HepG2 (cell line): ENCODE measurements around the gene RFC2. TPM values are rescaled to one million over a fixed set of nuclear protein-coding genes. Genes with fewer than 3 reads are reported as not detected.

Experiments used
- ATAC-seq: fragments of 200-7000 bp; cut with Tn5 transposase; 3 replicates; pipeline ENCODE4 v1.9.1; 2020; ENCODE audit warnings: mild to moderate bottlenecking, moderate library complexity
- BruUV-seq: library from RNA; stranded (reverse); fragments of 400-500 nt; replicated peaks from 2 replicates; lab custom pipeline; 2021; lab: Mats Ljungman, UMichigan
- CTCF ChIA-PET: fragments of 300-600 bp; formaldehyde crosslinking; extraction: SDS; loops from one replicate; lab custom pipeline; 2021; ENCODE audit warnings: low total read pairs, inconsistent platforms, low intra/inter-chr PET ratio; lab: Yijun Ruan, JAX
- POLR2A ChIA-PET: fragments of 350-600 bp; sonication (Branson Sonifier 250); formaldehyde crosslinking; loops from one replicate; lab custom pipeline; 2020; ENCODE audit warnings: antibody characterized with exemption, inconsistent platforms; lab: Yijun Ruan, JAX
- DNase-seq: peaks from one replicate; pipeline ENCODE4 v3.0.0-alpha.2; 2015; ENCODE audit warnings: low spot score
- FAIRE-seq: peaks from 3 replicates; lab custom pipeline; 2011; peaks lifted over from hg19 to GRCh38; lab: Jason Lieb, UNC
- H2AFZ ChIP-seq: one replicate; pipeline ENCODE4 v1.6.1; 2011; ENCODE audit warnings: low read length, inconsistent platforms
- H3K27ac ChIP-seq: fragments of 300-600 bp; 3 replicates; pipeline ENCODE4 v1.8.0; 2011; ENCODE audit warnings: mixed run types, mild to moderate bottlenecking, mixed read lengths, low read length, inconsistent platforms; ENCODE audit not compliant: insufficient read depth; ENCODE audit errors: extremely low read length
- H3K27me3 ChIP-seq, 2 experiments: fragments of 200-600 bp in 1 of 2; 2 replicates in 1 of 2; 3 replicates in 1 of 2; pipeline versions ENCODE4 v1.6.0 to v1.8.0; 2011; ENCODE audit warnings: low read length in 2 of 2, mild to moderate bottlenecking in 2 of 2, moderate library complexity in 2 of 2, inconsistent platforms in 1 of 2; ENCODE audit not compliant: insufficient read depth in 2 of 2, control insufficient read depth in 1 of 2
- H3K36me3 ChIP-seq, 2 experiments: fragments of 200-600 bp in 1 of 2; replicated peaks in 1 of 2; 2 replicates in 1 of 2; 3 replicates in 1 of 2; pipeline versions ENCODE4 v1.5.1 to v1.8.0; 2011; ENCODE audit warnings: low read length in 2 of 2, inconsistent platforms in 1 of 2; ENCODE audit not compliant: insufficient read depth in 2 of 2, control insufficient read depth in 1 of 2
- H3K4me1 ChIP-seq: 2 replicates; pipeline ENCODE4 v1.5.1; 2012; ENCODE audit warnings: low read length, inconsistent platforms; ENCODE audit not compliant: insufficient read depth
- H3K4me2 ChIP-seq: 2 replicates; pipeline ENCODE4 v1.6.0; 2011; ENCODE audit warnings: low read depth, low read length, inconsistent platforms
- H3K4me3 ChIP-seq, 3 experiments: fragments of 200-600 bp in 1 of 3; sonication (generic), shearing (Covaris generic) in 1 of 3; replicated peaks in 1 of 3; 2 replicates each; pipeline ENCODE4 v1.5.1; 2011 to 2016; ENCODE audit warnings: low read length in 3 of 3, inconsistent platforms in 2 of 3, low read depth in 2 of 3, mild to moderate bottlenecking in 2 of 3, control low read depth in 1 of 3, mixed read lengths in 1 of 3; ENCODE audit not compliant: insufficient read depth in 1 of 3
- H3K79me2 ChIP-seq: one replicate; pipeline ENCODE4 v1.6.1; 2011; ENCODE audit warnings: low read length, inconsistent platforms; ENCODE audit not compliant: insufficient read depth
- H3K9ac ChIP-seq: 2 replicates; pipeline ENCODE4 v1.6.0; 2011; ENCODE audit warnings: mild to moderate bottlenecking, low read depth, low read length, inconsistent platforms; ENCODE audit not compliant: insufficient read depth
- H3K9me3 ChIP-seq: 2 replicates; pipeline ENCODE4 v1.5.1; 2012; ENCODE audit warnings: mild to moderate bottlenecking, low read length
- H4K20me1 ChIP-seq: 2 replicates; pipeline ENCODE4 v1.6.0; 2011; ENCODE audit warnings: inconsistent platforms, mild to moderate bottlenecking, low read length, moderate library complexity; ENCODE audit not compliant: insufficient read depth
- ASH2L ChIP-seq: fragments of 300-600, 200-600 bp; sonication (generic); IDR thresholded peaks from 2 replicates; pipeline ENCODE4 v1.7.0; 2017; ENCODE audit warnings: low read depth, mild to moderate bottlenecking, moderate library complexity, mixed read lengths, low read length; ENCODE audit not compliant: insufficient read length
- CEBPB ChIP-seq: IDR thresholded peaks from 2 replicates; pipeline ENCODE4 v1.6.1; 2011; ENCODE audit warnings: low read depth, low read length, improper control_type of control experiment, borderline replicate concordance
- FOXK2 ChIP-seq: fragments of 450-650 bp; IDR thresholded peaks from 2 replicates; pipeline ENCODE4 v1.6.1; 2016
- MAZ ChIP-seq, 2 experiments: sonication (generic) in 1 of 2; formaldehyde crosslinking in 1 of 2; IDR thresholded peaks; 2 replicates each; pipeline versions ENCODE4 v1.5.0 to v1.6.1; 2012 to 2020; ENCODE audit warnings: low read depth in 2 of 2, mild to moderate bottlenecking in 2 of 2, borderline replicate concordance in 1 of 2, improper control_type of control experiment in 1 of 2, low read length in 1 of 2, missing genetic modification reagents in 1 of 2, moderate library complexity in 1 of 2
- NR2C2 ChIP-seq: sonication (generic); formaldehyde crosslinking; IDR thresholded peaks from 2 replicates; pipeline ENCODE4 v1.4.0; 2020; ENCODE audit warnings: missing genetic modification reagents, mild to moderate bottlenecking, moderate library complexity, borderline replicate concordance
- PBX3 ChIP-seq: sonication (generic); formaldehyde crosslinking; IDR thresholded peaks from 2 replicates; pipeline ENCODE4 v1.8.1; 2023; ENCODE audit warnings: missing genetic modification reagents, inconsistent platforms, borderline replicate concordance
- WIZ ChIP-seq: sonication (generic); formaldehyde crosslinking; IDR thresholded peaks from 2 replicates; pipeline ENCODE4 v1.5.1; 2020; ENCODE audit warnings: mild to moderate bottlenecking, missing genetic modification reagents
- ZMYM3 ChIP-seq: sonication (generic); formaldehyde crosslinking; IDR thresholded peaks from 2 replicates; pipeline ENCODE4 v1.5.1; 2020; ENCODE audit warnings: mild to moderate bottlenecking, missing genetic modification reagents
- WGBS: methylation state at CpG from one replicate; pipeline ENCODE4 v1.1.6; 2017; ENCODE audit warnings: low lambda C conversion rate; 5-methylcytosine and 5-hydroxymethylcytosine counted together
- in situ Hi-C: cut with HindIII; loops from 2 replicates; pipeline ENCODE4 v1.10.0; 2017; ENCODE audit warnings: low pct_unique_long_range_greater_than_20kb; ENCODE audit not compliant: extremely low pct_ligation_motif_present
- intact Hi-C: fragments of 100-400 bp; cut with micrococcal nuclease; formaldehyde crosslinking; loops from one replicate; pipeline ENCODE4 v1.10.0; 2022; ENCODE audit not compliant: unreplicated experiment
- polyA plus RNA-seq, 8 experiments: library from polyadenylated mRNA; depleted of rRNA in 3 of 8; stranded (reverse) in 7 of 8; unstranded in 1 of 8; fragments of >200 nt; fragmentation: Illumina TruSeq in 4 of 8; extraction: Trizol in 4 of 8; gene quantifications; 2 replicates each; pipeline versions ENCODE4 v1.2.1 to v1.2.3, GENCODE V29; 2011 to 2016; ENCODE audit warnings: low read depth in 4 of 8, missing spikeins in 1 of 8, mixed read lengths in 1 of 8; ENCODE audit not compliant: insufficient read depth in 1 of 8
- total RNA-seq, 5 experiments: library from RNA; depleted of rRNA; stranded (reverse); fragments of >200 nt; fragmentation: Illumina TruSeq; extraction: Trizol; gene quantifications; 2 replicates each; pipeline ENCODE4 v1.2.3, GENCODE V29; 2016; ENCODE audit warnings: low read depth in 1 of 5
- TF ChIP-seq, protein P1 (sequence below): sonication (generic); formaldehyde crosslinking; IDR thresholded peaks from 2 replicates; pipeline ENCODE4 v1.5.0; 2020; ENCODE audit warnings: missing genetic modification reagents, mild to moderate bottlenecking, borderline replicate concordance
- TF ChIP-seq, protein P2 (sequence below): sonication (generic); formaldehyde crosslinking; IDR thresholded peaks from 2 replicates; pipeline ENCODE4 v1.4.0; 2020; ENCODE audit warnings: missing genetic modification reagents, mild to moderate bottlenecking, borderline replicate concordance
- TF ChIP-seq, protein P3 (sequence below): sonication (generic); formaldehyde crosslinking; IDR thresholded peaks from 2 replicates; pipeline ENCODE4 v1.4.0; 2020; ENCODE audit warnings: mild to moderate bottlenecking, missing genetic modification reagents

RFC2 gene
- total and polyA plus RNA-seq, 2 of the 13 experiments (the other 11 are each of a cell fraction or from before 2014, with no cell fraction given), result 14.6 to 43.5 TPM

DNA sequence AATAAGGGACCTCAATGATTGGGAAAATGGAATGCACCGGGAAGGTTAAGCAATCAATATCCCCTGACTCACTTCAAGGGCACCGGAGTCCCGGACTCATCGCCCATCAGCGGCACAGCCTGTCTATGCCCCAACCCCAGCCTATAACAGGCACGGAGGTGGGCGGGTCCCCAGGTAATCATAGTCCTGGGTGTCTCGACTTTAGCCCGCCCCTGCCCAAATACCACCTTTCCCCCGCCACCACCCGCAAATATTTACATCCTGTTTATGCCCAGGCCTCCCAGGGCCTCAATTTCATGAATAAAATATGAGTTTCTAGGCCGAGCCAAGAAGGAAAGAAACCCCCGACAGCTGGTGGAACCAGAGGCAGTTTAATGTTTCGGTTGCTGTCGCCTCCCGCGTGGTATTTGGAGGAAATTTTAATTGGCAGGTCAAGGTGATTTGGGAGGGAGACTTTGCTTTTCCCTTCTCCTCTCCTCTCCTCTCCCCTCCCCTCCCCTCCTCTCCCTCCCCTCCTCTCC lies 15.6 kb upstream of the RFC2 start (continued):
- TF ChIP-seq, protein P1, sequence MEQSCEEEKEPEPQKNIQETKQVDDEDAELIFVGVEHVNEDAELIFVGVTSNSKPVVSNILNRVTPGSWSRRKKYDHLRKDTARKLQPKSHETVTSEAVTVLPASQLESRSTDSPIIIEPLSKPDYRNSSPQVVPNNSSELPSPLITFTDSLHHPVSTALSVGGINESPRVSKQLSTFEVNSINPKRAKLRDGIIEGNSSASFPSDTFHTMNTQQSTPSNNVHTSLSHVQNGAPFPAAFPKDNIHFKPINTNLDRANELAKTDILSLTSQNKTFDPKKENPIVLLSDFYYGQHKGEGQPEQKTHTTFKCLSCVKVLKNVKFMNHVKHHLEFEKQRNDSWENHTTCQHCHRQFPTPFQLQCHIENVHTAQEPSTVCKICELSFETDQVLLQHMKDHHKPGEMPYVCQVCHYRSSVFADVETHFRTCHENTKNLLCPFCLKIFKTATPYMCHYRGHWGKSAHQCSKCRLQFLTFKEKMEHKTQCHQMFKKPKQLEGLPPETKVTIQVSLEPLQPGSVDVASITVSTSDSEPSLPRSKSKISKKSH, result no peak
- TF ChIP-seq ASH2L (peak; percentile 28), CEBPB (peak; percentile 53; the same call in 1 of the 2 replicates), WIZ (CRISPR knock-in tag) (no peak), FOXK2 (no peak)

GRCh38 chr7:74267756-74268565 lies 13.8 kb upstream of the RFC2 start:
- FAIRE-seq (no peak), ATAC-seq (no peak), DNase-seq (no peak)
- no TSS peak for BruUV-seq
- Histone ChIP-seq H3K9me3 (no peaks in the 10 kb centered on the region), H3K4me2 (peak overlapping the region; percentile 77), H3K4me1 (peaks cover 79% of the 10 kb centered on the region), H3K27ac (no peak overlapping the region), H3K27me3 (no peaks in the 10 kb centered on the region), H3K79me2 (no peaks in the 10 kb centered on the region), H2AFZ (no peak overlapping the region), H3K4me3 (peak overlapping the region in 1 of 3 experiments; percentile 5; a peak in 1 of 6 replicates), H3K36me3 (no peaks in the 10 kb centered on the region), H3K9ac (no peak overlapping the region), H4K20me1 (no peaks in the 10 kb centered on the region)
- WGBS, result 14% methylated on average over 13 of the region's 13 CpGs
- intact Hi-C loops, result loop anchor here (10.0 kb wide), 1 partner anchor 63 kb away; no protein-coding TSS in a partner anchor
- POLR2A ChIA-PET, result interaction anchor here (0.8 to 5.9 kb wide), 5 partner anchors 12 to 64 kb away, joined by 3 to 60 read pairs (median 5); partner anchors contain the start of genes CLIP2 and RFC2
- CTCF ChIA-PET, result no interaction called here
- in situ Hi-C loops, result no loop called here
- TF ChIP-seq, protein P2, sequence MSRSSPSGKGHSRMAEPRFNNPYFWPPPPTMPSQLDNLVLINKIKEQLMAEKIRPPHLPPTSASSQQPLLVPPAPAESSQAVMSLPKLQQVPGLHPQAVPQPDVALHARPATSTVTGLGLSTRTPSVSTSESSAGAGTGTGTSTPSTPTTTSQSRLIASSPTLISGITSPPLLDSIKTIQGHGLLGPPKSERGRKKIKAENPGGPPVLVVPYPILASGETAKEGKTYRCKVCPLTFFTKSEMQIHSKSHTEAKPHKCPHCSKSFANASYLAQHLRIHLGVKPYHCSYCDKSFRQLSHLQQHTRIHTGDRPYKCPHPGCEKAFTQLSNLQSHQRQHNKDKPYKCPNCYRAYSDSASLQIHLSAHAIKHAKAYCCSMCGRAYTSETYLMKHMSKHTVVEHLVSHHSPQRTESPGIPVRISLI, result peak; percentile 75
- TF ChIP-seq ZMYM3 (CRISPR knock-in tag) (peak; percentile 32; the same call in 1 of the 2 replicates), PBX3 (no peak), MAZ (IDR thresholded peaks at IDR 0.05; ENCODE audit: borderline replicate concordance, low read depth, low read length) (no peak), MAZ (CRISPR knock-in tag; IDR thresholded peaks at IDR 0.05; ENCODE audit: low read depth) (no peak), NR2C2 (0 out of 2 replicates have a peak, but pooled peaks have one; percentile 18)
- TF ChIP-seq, protein P3, sequence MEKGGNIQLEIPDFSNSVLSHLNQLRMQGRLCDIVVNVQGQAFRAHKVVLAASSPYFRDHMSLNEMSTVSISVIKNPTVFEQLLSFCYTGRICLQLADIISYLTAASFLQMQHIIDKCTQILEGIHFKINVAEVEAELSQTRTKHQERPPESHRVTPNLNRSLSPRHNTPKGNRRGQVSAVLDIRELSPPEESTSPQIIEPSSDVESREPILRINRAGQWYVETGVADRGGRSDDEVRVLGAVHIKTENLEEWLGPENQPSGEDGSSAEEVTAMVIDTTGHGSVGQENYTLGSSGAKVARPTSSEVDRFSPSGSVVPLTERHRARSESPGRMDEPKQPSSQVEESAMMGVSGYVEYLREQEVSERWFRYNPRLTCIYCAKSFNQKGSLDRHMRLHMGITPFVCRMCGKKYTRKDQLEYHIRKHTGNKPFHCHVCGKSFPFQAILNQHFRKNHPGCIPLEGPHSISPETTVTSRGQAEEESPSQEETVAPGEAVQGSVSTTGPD (CRISPR knock-in tag), result no peak
